Gastrocnemius medialis (tissue), 4 donors: ENCODE results near the gene NGEF.

Source experiments
- POLR2A ChIP-seq, 2 donors: fragments of 450-650 bp; IDR thresholded peaks; one replicate each; pipeline ENCODE4 v1.6.1; 2017; ENCODE audit warnings: antibody characterized with exemption in 2 of 2, mild to moderate bottlenecking in 2 of 2, moderate library complexity in 2 of 2
- TF ChIP-seq, protein P1 (sequence below), 5 experiments: fragments of 450-650 bp in 3 of 5; fragments of 200-600 bp in 2 of 5; sonication (generic) in 2 of 5; IDR thresholded peaks in 4 of 5; conservative IDR thresholded peaks in 1 of 5; 1 replicate in 4 of 5; 2 replicates in 1 of 5; pipeline ENCODE4 v1.5.1; 2016 to 2019; ENCODE audit warnings: antibody characterized with exemption in 5 of 5, mild to moderate bottlenecking in 3 of 5, moderate library complexity in 3 of 5

GRCh38 chr2:232970051-232970450 is 43.0 kb downstream of the NGEF start:
- TF ChIP-seq, protein P1, sequence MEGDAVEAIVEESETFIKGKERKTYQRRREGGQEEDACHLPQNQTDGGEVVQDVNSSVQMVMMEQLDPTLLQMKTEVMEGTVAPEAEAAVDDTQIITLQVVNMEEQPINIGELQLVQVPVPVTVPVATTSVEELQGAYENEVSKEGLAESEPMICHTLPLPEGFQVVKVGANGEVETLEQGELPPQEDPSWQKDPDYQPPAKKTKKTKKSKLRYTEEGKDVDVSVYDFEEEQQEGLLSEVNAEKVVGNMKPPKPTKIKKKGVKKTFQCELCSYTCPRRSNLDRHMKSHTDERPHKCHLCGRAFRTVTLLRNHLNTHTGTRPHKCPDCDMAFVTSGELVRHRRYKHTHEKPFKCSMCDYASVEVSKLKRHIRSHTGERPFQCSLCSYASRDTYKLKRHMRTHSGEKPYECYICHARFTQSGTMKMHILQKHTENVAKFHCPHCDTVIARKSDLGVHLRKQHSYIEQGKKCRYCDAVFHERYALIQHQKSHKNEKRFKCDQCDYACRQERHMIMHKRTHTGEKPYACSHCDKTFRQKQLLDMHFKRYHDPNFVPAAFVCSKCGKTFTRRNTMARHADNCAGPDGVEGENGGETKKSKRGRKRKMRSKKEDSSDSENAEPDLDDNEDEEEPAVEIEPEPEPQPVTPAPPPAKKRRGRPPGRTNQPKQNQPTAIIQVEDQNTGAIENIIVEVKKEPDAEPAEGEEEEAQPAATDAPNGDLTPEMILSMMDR (IDR thresholded peaks at IDR 0.05 in 4 of 5, conservative IDR thresholded peaks at IDR 0.05 in 1 of 5), result no peak
- no peak for TF ChIP-seq POLR2A (IDR thresholded peaks at IDR 0.05)
